HPDE6-E6E7 (cell line): ENCODE measurements around the gene NDUFA11.
A peak's percentile ranks its signal among the peaks of the same experiment; 100 is the strongest.

Source experiments
- DNase-seq: peaks from one replicate; pipeline ENCODE4 v3.0.0; 2011; ENCODE audit warnings: missing footprints; ENCODE audit errors: extremely low spot score

Gene NDUFA11

GRCh38 chr19:5932609-5933262 is 29.1 kb upstream of the NDUFA11 start:
- no peak for DNase-seq

DNA sequence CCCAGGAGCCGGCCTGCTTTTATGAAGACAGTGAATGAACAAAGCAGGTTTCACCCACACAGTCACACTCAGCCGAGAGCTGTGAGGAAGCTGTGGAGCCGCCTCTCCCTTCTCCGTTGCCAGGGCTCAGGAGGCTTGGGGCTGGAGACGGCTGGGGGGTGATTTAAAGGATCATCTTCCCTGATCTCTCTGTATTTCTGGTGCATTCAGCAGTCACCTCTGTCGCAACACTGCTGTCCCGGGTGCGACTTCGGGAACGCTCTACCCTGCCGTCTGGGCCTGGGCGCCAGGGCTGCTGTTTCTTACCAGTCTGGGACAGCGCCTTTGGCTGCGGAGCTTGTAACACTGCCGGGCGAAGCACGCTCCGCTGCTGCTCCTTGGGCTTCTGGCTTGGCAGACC is 28.6 kb upstream of the NDUFA11 start:
- DNase-seq, result no peak

DNA sequence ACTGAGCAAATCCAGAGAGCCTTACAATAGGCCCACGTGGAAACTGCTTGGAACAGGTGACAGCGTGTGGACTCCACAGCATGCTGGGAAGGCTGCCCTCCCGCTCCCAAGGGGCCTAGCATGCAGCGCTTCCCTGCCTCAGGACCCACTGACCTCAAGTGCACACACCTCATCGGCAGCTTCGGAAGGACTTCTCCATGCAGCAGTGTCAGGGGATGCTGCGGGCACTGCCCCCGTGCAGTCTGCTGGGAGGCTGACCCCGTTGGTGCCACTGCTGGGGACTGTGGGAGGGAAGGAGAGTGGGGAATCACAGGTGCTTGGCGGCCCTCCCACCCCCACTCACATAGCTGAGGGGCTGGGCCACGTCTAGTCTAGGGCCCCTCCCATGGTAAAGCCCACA is 27.7 kb upstream of the NDUFA11 start:
- DNase-seq, result no peak

GRCh38 chr19:5929625-5930024 is 26.0 kb upstream of the NDUFA11 start:
- DNase-seq, result no peak

- no peak for DNase-seq
Measured at GRCh38 chr19:5929179-5929578, 25.6 kb upstream of the NDUFA11 start.

DNA sequence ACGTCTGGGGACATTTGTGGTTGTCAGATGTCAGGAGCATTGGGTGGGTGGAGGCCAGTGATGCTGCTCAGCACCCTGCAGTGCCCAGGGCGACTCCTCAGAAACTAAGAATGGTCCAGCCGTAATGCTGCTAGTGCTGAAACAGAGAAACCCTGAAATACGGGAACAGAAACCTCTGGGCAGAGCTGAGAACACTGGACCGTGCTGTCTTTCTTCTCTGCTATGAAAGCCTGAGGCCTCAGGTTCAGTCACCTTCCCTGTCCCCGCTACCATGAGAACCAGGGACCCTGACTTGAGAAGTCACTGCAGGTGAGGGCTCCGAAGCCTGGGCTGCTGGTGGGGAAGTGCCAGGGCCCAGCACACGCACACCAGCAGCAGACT is 23.8 kb upstream of the NDUFA11 start:
- DNase-seq, result no peak

DNA sequence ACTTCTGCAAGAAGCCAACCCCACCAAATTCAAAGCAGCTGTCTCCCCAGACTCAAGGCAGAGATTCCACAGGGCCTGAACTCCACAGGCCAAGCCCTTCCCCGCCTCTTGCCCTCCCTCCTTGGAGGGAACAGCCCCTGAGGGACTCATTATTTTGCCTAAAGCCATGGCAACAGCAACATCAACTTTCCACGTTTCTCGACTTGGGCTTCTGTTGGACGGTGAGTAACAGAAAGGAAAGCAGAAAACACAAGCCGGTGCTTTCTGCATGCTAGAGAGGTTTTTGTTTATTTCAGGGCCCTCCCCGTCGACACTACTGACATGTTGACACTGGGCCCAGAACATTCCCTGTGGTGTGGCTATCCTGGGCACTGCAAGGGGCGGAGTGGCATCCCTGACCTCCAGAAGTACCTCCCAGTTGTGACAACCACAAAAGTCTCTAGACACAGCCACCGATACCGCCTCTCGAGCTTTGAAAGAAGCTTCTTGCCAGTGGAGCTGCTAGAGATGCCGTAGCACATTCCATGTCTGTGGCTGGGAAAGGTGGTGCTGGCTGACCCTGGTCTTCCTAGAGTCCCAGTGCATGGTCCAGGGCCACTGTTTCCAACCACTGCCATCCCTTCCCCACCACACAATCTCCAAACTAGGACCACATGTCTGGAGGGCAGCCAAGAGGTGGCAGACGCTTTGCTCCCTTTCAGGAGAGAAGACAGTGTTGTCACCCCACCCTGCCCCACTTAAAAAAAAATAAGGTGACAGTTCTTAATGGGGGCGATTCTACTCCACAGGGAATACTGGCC is 23.3 kb upstream of the NDUFA11 start:
- DNase-seq, result no peak

DNA sequence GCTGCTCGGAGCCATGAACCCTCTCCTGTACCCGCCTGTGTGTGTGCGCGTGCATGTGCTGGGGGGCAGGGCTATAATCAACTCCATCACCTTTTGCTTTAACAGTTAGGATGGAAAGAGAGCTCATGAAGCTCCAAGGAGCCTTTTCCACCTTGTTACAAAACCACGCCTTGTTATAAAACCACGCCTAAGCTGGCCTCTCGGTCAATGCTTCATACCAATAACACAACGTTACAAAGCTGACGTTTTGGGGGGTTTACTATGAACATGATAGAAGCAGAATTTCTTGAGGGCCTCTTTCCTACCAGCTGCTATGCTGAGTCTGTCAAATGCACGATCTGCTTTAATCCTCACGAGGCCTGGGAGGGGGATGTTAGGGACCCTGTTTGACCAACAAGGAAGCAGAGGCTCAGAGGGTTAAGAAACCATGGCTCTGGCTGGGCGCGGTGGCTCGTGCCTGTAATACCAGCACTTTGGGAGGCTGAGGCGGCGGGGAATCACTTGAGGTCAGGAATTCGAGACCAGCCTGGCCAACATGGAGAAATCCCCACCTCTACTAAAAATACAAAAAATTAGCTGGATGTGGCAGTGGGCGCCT is 22.3 kb upstream of the NDUFA11 start:
- no peak for DNase-seq

- DNase-seq, result no peak
Measured at GRCh38 chr19:5923356-5923755, 19.8 kb upstream of the NDUFA11 start.

GRCh38 chr19:5922161-5922545 is 18.6 kb upstream of the NDUFA11 start:
- DNase-seq, result no peak

DNA sequence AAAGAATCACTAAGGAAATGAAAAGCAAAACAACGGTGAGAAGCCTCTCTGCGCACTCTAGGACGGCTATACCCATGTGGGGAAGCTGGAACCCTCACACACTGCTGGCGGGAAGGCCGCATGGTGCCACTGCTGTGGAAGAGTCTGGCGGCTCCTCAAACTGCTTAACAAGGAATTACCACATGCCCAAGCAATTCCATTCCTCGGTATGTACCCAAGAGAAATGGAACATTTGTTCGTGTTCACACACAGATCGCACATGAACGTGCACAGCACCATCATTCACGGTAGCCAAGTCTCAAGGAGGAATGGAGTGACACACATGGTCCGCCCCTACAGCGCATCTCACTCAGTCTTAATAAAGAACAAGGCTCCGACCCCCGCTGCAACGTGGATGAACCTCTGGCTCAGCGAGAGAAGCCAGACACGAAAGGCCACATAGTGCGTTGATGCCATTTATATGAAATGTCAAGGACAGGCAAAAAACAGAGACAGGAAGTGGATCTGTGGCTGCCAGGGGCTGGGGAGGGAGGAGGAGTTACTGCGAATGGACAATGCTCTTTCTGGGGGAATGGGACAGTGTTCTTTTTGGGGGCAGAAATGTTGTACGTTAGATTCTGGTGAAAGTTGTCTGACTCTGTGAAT is 18.0 kb upstream of the NDUFA11 start:
- DNase-seq, result no peak

DNA sequence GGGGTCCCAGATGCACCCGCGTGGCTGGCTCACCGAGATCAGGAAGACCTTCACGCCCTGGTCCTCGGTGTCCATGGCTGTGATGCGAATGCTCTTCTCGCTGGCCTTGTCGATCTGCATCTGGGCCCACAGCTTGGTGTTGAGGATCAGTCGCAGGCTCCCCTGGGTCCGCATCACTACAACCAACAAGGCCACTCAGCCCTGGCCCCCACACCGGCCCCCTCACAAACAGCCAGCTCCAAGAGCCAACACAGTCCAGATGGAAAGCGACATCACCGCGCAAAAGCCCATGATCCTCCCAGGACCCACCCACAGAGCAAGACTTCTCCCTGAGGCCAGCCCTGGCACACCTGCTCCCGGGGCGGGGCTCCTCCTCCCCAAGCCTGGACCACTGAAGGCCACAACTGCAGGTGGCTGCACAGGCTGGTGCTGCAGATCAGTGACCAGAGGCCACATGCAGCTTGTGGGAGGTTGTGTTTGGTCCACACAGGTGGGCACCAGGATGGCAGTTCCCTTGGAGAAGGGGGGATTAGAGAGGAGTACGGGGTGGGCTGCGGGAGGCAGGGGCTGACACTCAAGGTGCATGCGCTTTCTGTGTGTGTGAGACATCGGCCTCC is 15.0 kb upstream of the NDUFA11 start:
- no peak for DNase-seq

DNA sequence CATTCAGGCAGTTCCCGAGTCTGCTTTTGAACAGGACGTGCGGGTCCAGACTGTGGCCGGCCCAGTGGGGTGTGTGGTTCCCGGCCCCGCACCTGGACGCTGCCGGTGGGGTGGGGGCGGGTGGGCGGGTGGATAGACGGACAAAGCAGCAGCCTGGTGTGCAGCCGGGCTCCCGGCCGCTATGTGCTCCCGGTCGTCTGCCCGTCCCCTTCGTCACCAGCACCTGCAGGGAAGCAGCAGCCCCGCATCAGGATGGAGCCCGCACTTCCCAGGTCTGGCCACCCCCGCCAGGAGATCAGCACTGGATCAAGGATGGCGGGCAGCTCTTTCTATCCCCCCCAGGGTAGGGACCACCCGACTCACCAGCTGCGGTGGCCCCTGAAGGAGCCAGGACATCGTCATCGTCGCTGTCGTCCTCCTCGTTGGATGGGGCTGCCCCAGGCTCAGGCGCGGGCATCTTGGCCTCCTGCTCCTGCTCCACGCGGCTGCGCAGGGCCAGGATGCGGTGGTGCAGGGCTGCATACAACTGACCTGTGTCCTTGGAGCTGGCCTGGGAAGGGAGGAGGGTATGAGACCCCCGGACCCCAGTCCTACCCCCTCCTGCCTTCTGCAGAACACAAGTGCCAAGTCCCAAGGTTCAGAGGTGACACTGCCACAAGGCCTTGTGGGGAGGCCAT is 14.0 kb upstream of the NDUFA11 start:
- DNase-seq, result no peak

DNA sequence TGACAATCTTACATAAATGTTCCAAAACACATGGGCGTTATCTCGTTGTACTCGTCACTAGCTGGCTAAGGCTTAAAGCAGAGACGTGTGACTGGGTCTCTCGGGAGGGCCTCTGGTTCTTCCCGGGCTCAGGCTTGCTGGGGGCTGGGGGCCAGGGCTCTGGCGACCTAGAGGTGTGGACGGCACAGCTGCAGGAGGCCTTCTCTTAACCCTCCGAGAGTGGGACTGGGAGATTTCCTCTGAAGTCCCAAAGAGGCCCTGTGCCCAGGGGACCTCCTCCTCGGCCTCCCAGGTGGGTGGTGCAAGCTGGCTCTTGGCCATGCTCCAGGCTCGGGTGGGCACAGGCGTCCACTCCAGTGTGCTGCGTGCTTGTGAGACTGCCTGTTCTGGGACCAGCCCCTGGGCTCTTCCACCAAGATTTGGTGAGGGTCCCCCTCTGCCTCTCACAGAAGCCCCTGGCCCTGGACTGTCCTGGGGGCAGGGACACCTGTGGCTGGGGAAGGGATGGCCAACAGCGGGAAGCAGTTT is 12.7 kb upstream of the NDUFA11 start:
- no peak for DNase-seq

- no peak for DNase-seq
Measured at GRCh38 chr19:5915782-5916165, 12.2 kb upstream of the NDUFA11 start.

DNA sequence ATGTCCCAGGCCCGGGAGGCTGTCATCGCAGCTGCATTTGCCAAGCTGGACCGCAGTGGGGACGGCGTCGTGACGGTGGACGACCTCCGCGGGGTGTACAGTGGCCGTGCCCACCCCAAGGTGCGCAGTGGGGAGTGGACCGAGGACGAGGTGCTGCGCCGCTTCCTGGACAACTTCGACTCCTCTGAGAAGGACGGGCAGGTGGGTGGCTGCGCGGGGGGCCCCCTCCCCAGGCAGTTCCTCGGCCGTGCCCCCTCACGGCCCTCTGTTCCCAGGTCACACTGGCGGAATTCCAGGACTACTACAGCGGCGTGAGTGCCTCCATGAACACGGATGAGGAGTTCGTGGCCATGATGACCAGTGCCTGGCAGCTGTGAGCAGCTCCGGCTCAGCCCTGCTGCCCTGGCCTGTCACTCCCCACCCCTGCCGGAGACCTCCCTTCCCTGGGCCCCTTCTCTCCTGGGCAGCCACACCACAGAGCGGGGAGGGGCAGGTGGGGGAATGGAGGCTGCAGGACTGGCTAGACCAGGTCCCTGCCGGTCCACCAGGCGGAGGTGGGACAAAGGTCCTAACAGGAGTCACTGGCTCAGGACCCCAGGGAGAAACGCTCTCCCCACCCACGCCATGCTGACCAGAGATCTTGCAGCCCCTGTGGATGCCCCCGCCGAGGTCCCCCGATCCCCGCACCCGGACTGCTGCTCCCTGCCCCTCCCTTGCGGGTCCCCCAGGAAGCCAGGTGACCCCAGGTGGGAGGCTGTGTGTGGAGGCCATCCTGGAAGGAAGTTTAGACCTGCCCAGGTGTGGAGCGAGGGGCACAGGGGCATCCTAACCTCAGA is 11.6 kb upstream of the NDUFA11 start:
- no peak for DNase-seq

GRCh38 chr19:5914358-5914774 is 10.8 kb upstream of the NDUFA11 start:
- no peak for DNase-seq

- DNase-seq, result peak; percentile 53
Measured at GRCh38 chr19:5913739-5914357, 10.3 kb upstream of the NDUFA11 start, which contains the start of gene CAPS. TSS of gene CAPS (plus strand) at chr19:5914254. CDS start at chr19:5914407, 153 bp downstream.

DNA sequence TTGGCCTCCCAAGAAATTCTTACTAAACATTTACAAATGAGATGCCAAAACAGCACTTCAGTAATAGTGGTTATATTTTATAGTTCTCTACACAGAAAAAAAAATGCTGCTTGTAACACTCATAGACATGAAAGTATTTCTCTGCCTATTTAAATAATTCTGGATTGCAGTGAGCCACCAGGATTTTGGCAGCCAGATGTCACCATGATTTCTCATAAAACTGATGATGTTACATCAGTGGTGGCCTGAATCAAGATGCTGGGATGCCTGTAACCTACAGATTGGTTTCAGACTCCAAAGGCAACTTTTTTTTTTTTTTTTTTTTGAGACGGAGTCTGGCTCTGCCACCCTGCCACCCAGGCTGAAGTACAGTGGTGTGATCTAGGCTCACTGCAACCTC is 7.8 kb upstream of the NDUFA11 start:
- DNase-seq, result no peak

- no peak for DNase-seq
Measured at GRCh38 chr19:5910638-5910907, 7.0 kb upstream of the NDUFA11 start.
